SKM-1 (cell line): ENCODE data around the gene ZBTB46.

ENCODE experiments used
- DNase-seq: peaks from one replicate; lab custom pipeline; 2025; ENCODE audit not compliant: unreplicated experiment; lab: John Stamatoyannopoulos, UW

ZBTB46 gene

GRCh38 chr20:63697357-63697867 is 133.7 kb downstream of the ZBTB46 start:
- no peak for DNase-seq

GRCh38 chr20:63696628-63697356 is 134.3 kb downstream of the ZBTB46 start, which contains the start of gene TNFRSF6B:
Gene TNFRSF6B (plus strand): TSS chr20:63696652. CDS start chr20:63696768, 116 bp downstream.
- DNase-seq: no peak

- DNase-seq: no peak
These were observed 134.8 kb downstream of the ZBTB46 start for GRCh38 chr20:63696306-63696627.

- no peak for DNase-seq
These were observed 135.4 kb downstream of the ZBTB46 start for GRCh38 chr20:63695424-63696305.

GRCh38 chr20:63694584-63695423 is 136.3 kb downstream of the ZBTB46 start:
- DNase-seq: no peak

GRCh38 chr20:63693733-63694583 is 137.1 kb downstream of the ZBTB46 start:
- DNase-seq: no peak
